Stimulated activated CD8-positive, alpha-beta memory T cell treated with anti-CD3 and anti-CD28 coated beads, Interleukin-12 subunit alpha, Interleukin-12 subunit beta, amount 100 ng/mL, for 24 hours (primary cell): ENCODE results near the gene ISCA1.

ENCODE experiments used
- DNase-seq: peaks from one replicate; pipeline ENCODE4 v3.0.0-alpha.2; 2020; ENCODE audit errors: extremely low read depth

Gene ISCA1

DNA sequence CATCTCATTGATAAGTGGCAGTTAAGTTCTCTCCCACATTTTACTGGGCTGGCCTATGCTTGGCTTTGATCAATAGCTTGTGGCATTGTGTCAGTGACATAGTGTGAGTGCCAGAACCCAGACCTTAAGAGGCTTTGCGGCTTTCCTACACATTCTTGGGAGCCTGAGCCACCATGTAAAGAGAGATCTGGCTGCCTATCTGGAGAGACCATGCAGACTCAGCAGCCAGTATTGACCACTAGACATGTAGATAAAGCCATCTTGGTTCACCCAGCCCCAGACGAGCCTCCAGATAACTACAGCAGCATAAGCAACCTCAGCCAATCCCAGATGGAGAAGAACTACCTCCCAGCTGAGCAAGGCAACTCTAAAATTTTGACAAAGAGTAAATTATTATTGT lies 51.5 kb downstream of the ISCA1 start:
- no peak for DNase-seq

DNA sequence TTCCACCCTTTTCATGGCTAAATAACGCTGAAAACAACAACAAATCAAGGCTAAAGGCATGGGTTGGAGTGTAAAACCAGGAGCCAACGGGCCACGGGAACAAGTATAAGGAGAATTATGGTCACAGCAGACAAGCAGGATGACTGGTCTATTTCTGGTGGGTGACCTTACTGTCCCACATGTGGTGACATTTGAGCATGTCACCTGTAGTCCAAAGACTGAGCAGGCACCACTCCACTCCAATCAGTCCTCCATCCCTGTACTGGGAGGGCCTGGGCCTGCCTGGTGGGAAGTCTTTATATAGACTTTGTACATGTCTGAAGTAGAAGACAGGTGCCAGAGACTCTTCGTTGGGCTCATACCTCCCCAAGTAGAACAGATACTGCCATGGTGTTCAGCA lies 59.7 kb downstream of the ISCA1 start:
- no peak for DNase-seq

GRCh38 chr9:86219606-86220005 lies 62.7 kb downstream of the ISCA1 start:
- DNase-seq = no peak

GRCh38 chr9:86217076-86217755 lies 65.1 kb downstream of the ISCA1 start:
- DNase-seq = no peak
